ENCODE measurements around the gene NAV1. TPM values are rescaled to one million over a fixed set of nuclear protein-coding genes. Genes with fewer than 3 reads are reported as not detected.
A peak's percentile ranks its signal among the peaks of the same experiment; 100 is the strongest.
"Not testable (repeated sequence)": the region's sequence is repeated elsewhere in the genome, so short reads cannot be mapped to it uniquely, and the experiment has no call there.

NAV1 gene
- total RNA-seq, 2 donors from 2014 or later, result 20.7 to 34.8 TPM

DNA sequence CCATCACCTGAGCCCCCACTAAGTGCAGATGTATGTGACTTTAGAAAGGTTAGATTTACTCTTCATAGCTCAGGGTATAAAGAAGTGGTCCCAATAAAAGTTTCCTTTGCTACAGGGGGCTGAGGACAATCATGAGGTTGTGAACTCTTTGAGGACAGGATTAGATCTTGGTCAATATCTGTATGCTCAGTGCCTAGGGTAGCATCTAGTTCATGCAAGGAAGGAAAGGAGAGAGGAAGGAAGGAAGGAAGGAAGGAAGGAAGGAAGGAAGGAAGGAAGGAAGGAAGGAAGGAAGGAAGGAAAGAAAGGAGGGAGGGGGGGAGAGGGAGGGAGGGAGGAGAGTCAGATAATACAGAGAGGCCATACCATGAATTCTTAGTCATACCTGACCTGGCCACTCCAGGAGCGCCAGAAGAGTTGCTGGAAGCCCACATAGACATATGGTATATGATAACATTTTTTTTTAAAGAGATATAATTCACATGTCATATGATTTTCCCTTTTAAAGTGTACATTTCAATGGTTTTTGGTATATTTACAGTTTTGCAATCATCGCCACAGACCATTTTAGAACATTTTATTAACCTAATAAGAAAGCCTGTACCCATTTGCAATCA, 22.3 kb upstream of the NAV1 start:
- DNase-seq (no peak), ATAC-seq (no peak)
- intact Hi-C loops (cut with DNase I), result loop anchor here (10.0 kb wide), 1 partner anchor 72 kb away; no protein-coding TSS in a partner anchor

DNA sequence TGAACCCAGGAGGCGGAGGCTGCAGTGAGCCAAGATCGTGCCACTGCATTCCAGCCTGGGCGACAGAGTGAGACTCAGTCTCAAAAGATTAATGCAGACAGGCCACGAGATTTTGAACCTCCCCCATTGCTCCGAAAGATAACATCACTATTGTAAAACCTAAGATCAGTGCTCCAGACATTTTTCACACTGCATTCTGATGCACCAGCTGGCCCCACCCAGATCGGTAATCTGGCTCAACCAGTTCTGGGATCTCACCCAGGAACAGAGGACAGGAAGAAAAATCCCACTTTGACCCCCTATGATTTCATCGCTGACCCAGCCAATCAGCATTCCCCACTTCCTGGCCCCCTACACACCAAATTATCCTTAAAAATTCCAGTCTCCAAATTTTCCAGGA, 21.3 kb upstream of the NAV1 start:
- ATAC-seq, result no peak
- intact Hi-C loops (cut with DNase I), result loop anchor here (10.0 kb wide), 1 partner anchor 73 kb away; no protein-coding TSS in a partner anchor
- no peak for DNase-seq

DNA sequence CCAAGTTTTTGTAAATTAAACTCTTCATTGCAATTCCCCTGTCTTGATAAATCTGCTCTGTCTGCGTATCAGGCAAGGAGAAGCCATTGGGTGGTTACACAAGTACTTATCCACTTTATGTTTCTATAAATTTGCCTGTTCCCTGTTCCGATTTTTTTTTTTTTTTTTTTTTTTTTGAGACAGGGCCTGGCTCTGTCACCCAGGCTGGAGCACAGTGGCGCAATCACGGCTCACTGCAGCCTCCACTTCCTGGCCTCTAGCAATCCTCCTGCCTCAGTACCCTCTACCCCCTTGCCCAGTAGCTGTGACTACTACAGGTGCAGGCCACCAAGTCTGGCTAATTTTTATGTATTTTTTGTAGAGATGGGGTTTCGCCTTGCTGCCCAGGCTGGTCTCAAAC, 20.9 kb upstream of the NAV1 start:
- intact Hi-C loops (cut with DNase I), result loop anchor here (10.0 kb wide), 1 partner anchor 73 kb away; no protein-coding TSS in a partner anchor
- DNase-seq (no peak), ATAC-seq (no peak)

DNA sequence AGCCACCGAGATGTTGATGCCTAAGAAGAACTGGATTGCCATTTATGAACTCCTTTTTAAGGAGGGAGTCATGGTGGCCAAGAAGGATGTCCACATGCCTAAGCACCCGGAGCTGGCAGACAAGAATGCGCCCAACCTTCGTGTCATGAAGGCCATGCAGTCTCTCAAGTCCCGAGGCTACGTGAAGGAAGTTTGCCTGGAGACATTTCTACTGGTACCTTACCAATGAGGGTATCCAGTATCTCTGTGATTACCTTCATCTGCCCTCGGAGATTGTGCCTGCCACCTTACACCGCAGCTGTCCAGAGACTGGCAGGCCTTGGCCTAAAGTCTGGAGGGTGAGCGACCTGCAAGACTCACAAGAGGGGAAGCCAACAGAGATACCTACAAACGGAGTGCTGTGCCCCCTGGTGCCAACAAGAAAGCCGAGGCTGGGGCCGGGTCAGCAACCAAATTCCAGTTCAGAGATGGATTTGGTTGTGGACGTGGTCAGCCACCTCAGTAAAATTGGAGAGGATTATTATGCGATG, 18.8 kb upstream of the NAV1 start:
- intact Hi-C loops (cut with DNase I); DNase-seq; ATAC-seq: not testable (repeated sequence)

DNA sequence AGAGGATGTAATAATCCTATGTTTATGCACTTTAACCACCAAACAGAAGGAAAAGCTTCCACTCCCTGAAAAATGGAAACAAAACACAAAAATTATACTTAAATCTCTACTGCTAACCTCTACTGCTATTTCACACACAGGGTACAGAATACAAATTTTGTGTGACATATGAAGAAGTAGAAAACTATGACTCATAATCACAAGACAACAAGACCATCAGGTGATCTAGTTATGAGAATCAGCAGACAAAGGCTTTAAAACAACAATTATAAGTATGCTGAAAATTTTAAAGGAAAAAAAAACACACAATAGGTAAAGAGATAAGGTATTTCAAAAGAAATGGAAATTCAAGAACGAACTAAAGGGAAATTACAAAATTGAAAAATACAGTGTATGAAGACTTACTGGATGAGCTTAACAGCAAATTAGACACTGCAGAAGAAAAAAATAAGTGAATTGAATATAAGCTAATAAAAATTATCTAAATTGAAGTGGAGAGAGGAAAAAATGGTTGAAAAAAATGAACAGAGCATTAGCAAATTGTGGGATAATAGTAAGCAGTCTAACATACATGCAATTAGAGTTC, 13.6 kb upstream of the NAV1 start:
- DNase-seq, result no peak
- ATAC-seq, result no peak
- intact Hi-C loops (cut with DNase I), result no loop called here

DNA sequence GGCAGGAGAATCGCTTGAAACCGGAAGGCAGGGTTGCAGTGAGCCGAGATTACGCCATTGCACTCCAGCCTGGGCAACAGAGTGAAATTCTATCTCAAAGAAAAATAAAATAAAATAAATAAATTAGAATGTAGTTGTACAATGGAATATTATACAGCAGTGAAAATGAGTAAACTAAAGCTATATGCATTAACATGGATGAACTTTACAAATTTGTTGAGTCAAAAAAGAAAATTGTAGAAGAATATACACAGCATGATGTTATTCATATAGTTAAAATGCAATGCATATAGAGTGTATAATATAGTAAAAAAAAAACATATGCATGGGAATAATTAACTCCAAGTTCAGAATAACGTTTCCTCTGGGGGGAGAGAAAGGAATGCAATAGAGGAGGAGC, 11.0 kb upstream of the NAV1 start:
- intact Hi-C loops (cut with DNase I), result no loop called here
- DNase-seq, result no peak
- no peak for ATAC-seq

DNA sequence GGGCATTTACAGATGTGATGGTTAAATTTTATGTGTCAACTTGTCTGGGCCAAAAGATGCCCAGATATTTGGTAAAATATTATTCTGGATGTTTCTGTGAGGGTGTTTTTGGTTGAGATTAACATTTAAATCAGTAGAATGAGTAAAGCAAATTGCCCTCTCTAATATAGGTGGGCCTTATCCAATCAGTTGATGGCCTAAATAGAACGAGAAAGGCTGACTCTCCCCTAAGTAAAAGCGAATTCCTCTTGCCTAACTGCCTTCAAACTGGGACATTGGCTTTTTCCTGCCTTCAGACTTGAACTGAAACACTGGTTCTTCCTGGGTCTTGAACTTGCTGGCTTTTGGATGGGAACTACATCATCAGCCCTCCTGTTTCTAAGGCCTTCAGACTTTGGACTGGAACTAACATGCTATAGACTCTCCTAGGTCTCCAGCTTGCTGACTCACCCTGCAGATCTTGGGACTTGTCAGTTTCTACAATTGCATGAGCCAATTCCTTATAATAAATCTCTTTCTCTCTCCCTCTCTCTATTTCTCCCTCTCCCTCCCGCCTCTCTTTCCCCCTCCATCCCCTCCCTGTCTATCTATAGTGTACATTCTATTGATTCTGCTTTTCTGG, 10.2 kb upstream of the NAV1 start:
- intact Hi-C loops (cut with DNase I), result no loop called here
- DNase-seq (no peak), ATAC-seq (no peak)

DNA sequence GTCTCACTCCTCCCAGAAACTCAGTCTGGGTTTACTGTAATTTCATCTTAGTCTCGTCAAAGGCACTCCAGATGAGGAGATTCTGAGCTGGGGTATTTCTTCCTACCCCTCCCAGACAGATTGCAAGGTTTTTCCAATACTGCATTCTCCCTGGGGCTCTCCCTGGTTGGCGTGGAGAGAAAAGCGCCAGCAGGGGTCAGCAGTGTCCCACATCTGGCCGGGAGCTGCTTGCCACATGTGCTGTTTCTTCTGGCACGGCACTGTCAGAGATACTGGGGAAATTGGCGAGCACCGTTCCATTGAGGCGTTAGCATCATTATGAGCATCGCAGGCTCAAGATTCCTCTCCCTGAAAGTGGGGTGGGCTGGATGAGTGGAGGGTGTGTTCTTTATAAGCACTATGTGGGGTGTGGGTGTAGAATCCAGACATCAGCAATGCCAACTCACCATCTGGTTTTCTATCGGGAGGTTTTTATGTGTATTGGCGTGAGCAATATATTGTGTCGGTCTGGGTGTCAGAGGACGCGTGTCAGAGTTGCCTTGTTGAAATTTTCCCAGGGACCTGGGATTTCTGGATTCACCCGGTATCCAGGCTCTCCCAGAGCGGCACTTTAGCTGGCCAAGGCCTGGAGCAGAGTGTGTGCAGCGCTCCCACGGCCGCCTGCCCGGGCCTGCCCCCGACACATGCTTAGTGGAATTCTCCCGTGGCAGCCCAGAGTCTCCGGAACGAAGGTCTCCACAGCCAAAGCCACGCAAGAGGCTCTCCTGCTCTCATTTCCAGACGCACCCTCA, 8.0 kb upstream of the NAV1 start:
- intact Hi-C loops (cut with DNase I), result no loop called here
- ATAC-seq, result peak; percentile 86 to 94
- DNase-seq, result peak; percentile 91

DNA sequence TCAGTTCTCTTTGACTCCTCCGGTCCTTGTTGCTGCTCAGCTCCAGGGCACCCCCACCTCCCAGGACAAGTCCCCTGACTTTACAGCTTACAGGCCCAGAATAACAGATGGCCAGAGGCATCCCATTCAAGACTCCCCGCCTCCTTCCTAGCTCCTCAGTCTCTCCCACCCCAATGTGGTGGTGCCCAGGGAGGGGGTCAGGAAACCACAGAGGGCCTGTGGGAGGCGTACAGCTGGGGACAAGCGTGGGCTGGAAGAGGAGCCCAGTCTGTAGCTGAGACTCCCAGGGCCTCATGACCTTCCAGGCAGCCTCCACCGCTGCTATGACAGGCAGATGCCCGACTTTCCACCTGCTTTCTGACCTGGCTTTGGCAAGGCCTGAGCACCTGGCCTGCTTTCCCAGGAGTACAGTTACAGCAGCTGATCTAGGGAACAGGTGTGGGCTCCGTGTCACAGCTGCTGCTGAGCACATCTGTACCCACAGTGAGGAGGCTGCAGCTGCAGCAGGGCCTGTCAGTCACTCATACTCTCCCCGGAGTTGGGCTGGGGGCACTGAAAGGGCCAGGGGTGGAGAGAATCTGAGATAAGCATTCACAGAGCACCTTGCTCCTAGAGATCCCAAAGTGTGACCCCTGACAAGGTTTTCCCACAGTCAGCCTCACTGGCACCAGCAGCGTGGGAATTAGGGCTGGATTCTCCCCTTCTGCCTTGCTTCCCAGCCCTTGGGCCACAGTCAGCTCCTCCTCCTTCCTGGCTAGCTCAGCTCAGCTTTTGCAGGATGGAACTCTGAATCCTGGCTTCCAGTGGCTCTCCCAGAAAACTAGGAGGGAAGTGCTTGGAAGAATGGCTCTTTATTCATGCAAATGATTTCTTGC, 7.1 kb upstream of the NAV1 start:
- ATAC-seq (peak in 1 of 2 donors; percentile 40), DNase-seq (no peak)
- intact Hi-C loops (cut with DNase I), result no loop called here

DNA sequence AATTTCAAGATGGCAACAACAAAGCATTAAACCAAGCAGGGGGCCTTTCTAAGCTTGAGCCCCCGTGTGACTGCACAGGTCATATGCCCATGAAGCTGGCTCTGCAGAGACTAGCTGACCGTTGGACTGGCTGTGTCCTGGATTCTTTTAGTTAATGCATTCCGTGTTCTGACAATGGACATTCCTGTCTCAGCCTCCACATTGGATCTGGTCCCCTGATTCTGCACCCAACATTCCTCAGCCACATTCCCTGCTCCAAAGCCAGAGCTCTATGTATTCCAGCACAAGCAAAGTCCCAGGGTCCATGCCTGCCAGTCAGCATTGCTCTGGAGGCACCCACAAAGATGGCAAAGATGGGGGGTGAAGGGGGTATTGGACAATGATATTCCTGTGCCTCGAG, 5.1 kb upstream of the NAV1 start:
- DNase-seq (no peak), ATAC-seq (no peak)
- intact Hi-C loops (cut with DNase I), result no loop called here

DNA sequence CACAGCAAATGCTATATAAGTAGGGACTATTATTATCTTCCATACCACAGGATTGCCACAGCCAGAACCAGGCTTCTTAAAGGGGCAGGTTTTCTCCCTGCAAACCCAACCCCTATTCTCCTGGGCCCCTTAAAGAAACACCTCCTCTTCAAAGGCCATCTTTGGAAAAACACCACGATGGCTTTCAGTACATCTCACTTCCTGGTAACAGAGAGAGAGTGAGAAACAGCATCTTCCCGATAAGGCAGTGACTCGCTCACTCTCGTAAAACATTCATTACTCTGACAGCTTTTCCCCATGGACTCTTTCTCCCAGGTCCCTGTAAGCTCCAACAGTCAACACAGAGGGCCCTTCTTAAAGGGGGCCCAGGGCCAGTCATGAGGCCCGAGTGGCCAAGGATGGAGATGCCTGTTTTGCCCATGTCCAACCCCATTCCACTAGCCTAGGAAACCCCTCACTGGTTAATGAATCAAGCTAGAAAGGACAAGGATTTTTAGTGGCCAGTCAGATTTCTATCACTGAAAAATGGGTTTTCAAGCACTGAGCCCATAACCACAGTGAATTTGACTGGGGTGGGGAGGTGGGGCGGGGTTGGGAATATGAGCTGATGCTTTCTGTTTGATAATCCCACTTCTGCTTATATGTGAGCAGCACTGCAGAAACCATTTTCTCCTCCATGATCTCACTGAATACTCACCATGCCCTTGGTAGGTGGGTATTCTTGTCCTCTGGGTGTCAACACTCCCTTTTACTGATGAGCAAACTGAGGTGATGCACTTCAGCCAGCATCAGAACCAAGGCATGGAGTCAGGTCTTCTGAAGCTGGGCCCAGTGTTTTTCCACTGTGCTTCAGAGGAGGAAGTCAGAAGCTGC, 3.6 kb upstream of the NAV1 start:
- DNase-seq (no peak), ATAC-seq (no peak)
- intact Hi-C loops (cut with DNase I), result no loop called here

DNA sequence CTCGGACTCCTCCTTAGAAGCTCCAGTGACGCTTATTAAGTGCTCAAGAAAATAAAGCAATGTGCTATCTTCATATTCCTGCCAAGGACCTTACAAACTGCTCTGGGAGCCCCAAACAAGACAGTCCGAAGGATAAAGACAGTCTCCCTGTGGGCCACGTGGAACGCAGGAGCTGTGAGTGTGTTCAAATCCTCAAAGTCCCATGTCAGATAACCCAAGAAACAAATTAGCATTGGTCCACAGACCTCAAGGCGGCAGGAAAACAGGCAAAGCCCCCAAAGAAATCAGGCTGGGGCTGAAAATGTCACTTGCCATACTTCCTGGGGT, 3.0 kb upstream of the NAV1 start:
- no peak for DNase-seq
- peak in 1 of 2 donors; percentile 4 for ATAC-seq
- intact Hi-C loops (cut with DNase I), result no loop called here

DNA sequence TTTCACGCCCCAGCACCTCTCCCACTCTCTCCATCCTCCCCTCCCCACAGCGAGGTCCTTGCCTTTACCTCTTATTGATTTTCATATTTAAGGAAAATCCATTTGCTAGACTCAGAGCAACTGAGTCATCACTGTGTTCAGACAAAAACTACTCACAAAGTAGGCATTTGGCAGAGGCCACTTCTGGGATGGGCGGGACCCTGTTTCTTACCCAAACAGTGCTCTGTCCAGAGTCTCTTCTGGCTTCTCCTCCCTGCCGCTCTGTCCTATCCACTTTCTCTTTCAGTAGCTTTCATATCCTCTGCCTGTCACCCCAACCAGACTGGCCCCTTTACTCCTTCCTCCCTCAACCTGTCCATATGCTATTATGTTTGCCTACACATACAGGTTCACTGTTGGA, 2.4 kb upstream of the NAV1 start:
- peak in 1 of 2 donors; percentile 56 for ATAC-seq
- DNase-seq, result peak; percentile 75
- intact Hi-C loops (cut with DNase I), result no loop called here

DNA sequence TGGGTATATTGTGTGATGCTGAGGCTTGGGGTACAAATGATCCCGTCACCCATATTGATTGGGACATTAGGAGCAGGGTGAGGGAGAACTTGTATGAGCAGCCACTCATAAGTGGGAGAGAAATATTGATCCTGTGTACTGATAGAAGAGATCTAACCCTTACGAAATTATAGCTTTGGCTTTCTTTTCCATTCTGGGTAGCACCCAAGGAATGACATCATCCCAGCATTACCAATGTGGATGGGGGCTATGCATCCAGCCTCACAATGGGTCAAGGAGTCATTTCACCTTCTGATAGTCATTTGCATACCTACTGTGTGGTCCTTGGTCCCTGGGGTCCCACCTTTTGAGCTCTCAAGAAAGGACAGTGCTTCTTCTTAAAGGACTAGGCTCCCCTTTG, 1.9 kb upstream of the NAV1 start:
- intact Hi-C loops (cut with DNase I), result no loop called here
- DNase-seq, result no peak
- no peak for ATAC-seq

DNA sequence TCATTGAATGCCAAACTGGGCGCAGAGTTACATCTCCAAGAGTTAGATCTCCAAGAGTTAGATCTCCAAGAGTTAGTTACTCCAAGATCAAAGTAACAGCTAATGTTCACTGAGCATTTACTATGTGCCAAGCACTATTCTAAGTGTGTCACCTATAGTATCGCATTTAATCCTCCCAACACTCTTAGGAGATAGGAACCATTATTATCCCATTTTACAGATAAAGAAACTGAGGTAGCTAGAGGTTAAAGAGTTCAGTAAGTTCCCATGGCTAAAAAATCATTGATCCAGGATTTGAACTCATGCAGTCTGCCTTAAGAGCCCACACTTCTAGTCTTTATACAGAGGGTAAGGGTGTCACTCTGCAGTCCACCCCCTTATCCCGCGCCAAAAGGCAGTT, 1.5 kb upstream of the NAV1 start:
- ATAC-seq, result no peak
- intact Hi-C loops (cut with DNase I), result no loop called here
- DNase-seq, result no peak

DNA sequence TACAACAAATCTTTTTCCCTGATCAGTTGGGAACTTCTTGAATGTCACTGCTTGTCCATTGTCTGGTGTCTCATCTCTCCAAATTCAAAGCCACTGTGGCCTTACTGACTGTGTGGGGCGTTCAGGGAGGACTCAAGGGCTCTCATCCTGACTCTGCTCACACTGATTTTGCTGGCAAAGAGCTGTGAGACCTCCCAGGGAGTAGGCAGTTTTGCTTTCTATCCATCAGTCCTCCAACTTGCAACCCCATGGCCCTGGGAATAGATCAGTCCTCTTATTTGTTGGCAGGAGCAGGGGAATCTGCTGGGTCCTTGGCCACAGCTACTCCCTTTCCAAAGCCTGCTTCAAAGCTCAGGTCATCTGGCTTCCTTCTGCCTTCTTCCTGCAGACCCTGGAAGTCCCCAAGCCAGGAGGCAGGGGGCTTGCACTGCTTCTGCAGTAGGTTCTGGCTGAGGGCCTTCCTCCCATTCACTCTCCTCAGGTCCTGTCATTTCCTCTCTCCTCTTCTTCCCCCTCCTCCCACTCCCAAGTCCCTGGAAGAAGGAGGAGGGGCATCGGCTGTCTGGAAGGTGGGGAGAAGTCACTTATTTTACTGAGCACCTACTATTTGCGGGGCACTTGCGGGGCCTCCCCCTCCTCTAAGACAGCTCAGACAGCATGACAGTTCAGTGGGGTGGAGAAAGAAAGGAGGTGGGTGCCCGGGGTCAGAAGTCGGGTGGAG, 876 bp upstream of the NAV1 start:
- intact Hi-C loops (cut with DNase I), result no loop called here
- DNase-seq, result no peak
- ATAC-seq, result no peak

Measured in left cardiac atrium (tissue), 4 donors.